HepG2 (cell line): Measurements from ENCODE around the gene NALCN. TPM values are rescaled to one million over a fixed set of nuclear protein-coding genes. Genes with fewer than 3 reads are reported as not detected.

Experiments
- ATAC-seq: fragments of 200-7000 bp; cut with Tn5 transposase; 3 replicates; pipeline ENCODE4 v1.9.1; 2020; ENCODE audit warnings: mild to moderate bottlenecking, moderate library complexity
- BruUV-seq: library from RNA; stranded (reverse); fragments of 400-500 nt; replicated peaks from 2 replicates; lab custom pipeline; 2021; lab: Mats Ljungman, UMichigan
- CTCF ChIA-PET: fragments of 300-600 bp; formaldehyde crosslinking; extraction: SDS; loops from one replicate; lab custom pipeline; 2021; ENCODE audit warnings: low total read pairs, inconsistent platforms, low intra/inter-chr PET ratio; lab: Yijun Ruan, JAX
- POLR2A ChIA-PET: fragments of 350-600 bp; sonication (Branson Sonifier 250); formaldehyde crosslinking; loops from one replicate; lab custom pipeline; 2020; ENCODE audit warnings: antibody characterized with exemption, inconsistent platforms; lab: Yijun Ruan, JAX
- DNase-seq: peaks from one replicate; pipeline ENCODE4 v3.0.0-alpha.2; 2015; ENCODE audit warnings: low spot score
- FAIRE-seq: peaks from 3 replicates; lab custom pipeline; 2011; peaks lifted over from hg19 to GRCh38; lab: Jason Lieb, UNC
- H2AFZ ChIP-seq: one replicate; pipeline ENCODE4 v1.6.1; 2011; ENCODE audit warnings: low read length, inconsistent platforms
- H3K27ac ChIP-seq: fragments of 300-600 bp; 3 replicates; pipeline ENCODE4 v1.8.0; 2011; ENCODE audit warnings: mixed run types, mild to moderate bottlenecking, mixed read lengths, low read length, inconsistent platforms; ENCODE audit not compliant: insufficient read depth; ENCODE audit errors: extremely low read length
- H3K27me3 ChIP-seq, 2 experiments: fragments of 200-600 bp in 1 of 2; 2 replicates in 1 of 2; 3 replicates in 1 of 2; pipeline versions ENCODE4 v1.6.0 to v1.8.0; 2011; ENCODE audit warnings: low read length in 2 of 2, mild to moderate bottlenecking in 2 of 2, moderate library complexity in 2 of 2, inconsistent platforms in 1 of 2; ENCODE audit not compliant: insufficient read depth in 2 of 2, control insufficient read depth in 1 of 2
- H3K36me3 ChIP-seq, 2 experiments: fragments of 200-600 bp in 1 of 2; replicated peaks in 1 of 2; 2 replicates in 1 of 2; 3 replicates in 1 of 2; pipeline versions ENCODE4 v1.5.1 to v1.8.0; 2011; ENCODE audit warnings: low read length in 2 of 2, inconsistent platforms in 1 of 2; ENCODE audit not compliant: insufficient read depth in 2 of 2, control insufficient read depth in 1 of 2
- H3K4me1 ChIP-seq: 2 replicates; pipeline ENCODE4 v1.5.1; 2012; ENCODE audit warnings: low read length, inconsistent platforms; ENCODE audit not compliant: insufficient read depth
- H3K4me2 ChIP-seq: 2 replicates; pipeline ENCODE4 v1.6.0; 2011; ENCODE audit warnings: low read depth, low read length, inconsistent platforms
- H3K4me3 ChIP-seq, 3 experiments: fragments of 200-600 bp in 1 of 3; sonication (generic), shearing (Covaris generic) in 1 of 3; replicated peaks in 1 of 3; 2 replicates each; pipeline ENCODE4 v1.5.1; 2011 to 2016; ENCODE audit warnings: low read length in 3 of 3, inconsistent platforms in 2 of 3, low read depth in 2 of 3, mild to moderate bottlenecking in 2 of 3, control low read depth in 1 of 3, mixed read lengths in 1 of 3; ENCODE audit not compliant: insufficient read depth in 1 of 3
- H3K79me2 ChIP-seq: one replicate; pipeline ENCODE4 v1.6.1; 2011; ENCODE audit warnings: low read length, inconsistent platforms; ENCODE audit not compliant: insufficient read depth
- H3K9ac ChIP-seq: 2 replicates; pipeline ENCODE4 v1.6.0; 2011; ENCODE audit warnings: mild to moderate bottlenecking, low read depth, low read length, inconsistent platforms; ENCODE audit not compliant: insufficient read depth
- H3K9me3 ChIP-seq: 2 replicates; pipeline ENCODE4 v1.5.1; 2012; ENCODE audit warnings: mild to moderate bottlenecking, low read length
- H4K20me1 ChIP-seq: 2 replicates; pipeline ENCODE4 v1.6.0; 2011; ENCODE audit warnings: inconsistent platforms, mild to moderate bottlenecking, low read length, moderate library complexity; ENCODE audit not compliant: insufficient read depth
- ARID4A ChIP-seq: sonication (generic); formaldehyde crosslinking; IDR thresholded peaks from 2 replicates; pipeline ENCODE4 v1.5.0; 2020; ENCODE audit warnings: mild to moderate bottlenecking, missing genetic modification reagents, borderline replicate concordance
- ARNT ChIP-seq: fragments of 450-650 bp; IDR thresholded peaks from 2 replicates; pipeline ENCODE4 v1.6.1; 2017
- ISX ChIP-seq: sonication (generic); formaldehyde crosslinking; conservative IDR thresholded peaks from 2 replicates; pipeline ENCODE4 v1.5.0; 2020; ENCODE audit warnings: missing genetic modification reagents
- MEF2D ChIP-seq: sonication (generic); formaldehyde crosslinking; IDR thresholded peaks from 2 replicates; pipeline ENCODE4 v1.5.1; 2020; ENCODE audit warnings: mild to moderate bottlenecking, missing genetic modification reagents
- NFYB ChIP-seq: sonication (generic); formaldehyde crosslinking; IDR thresholded peaks from 2 replicates; pipeline ENCODE4 v1.4.0; 2020; ENCODE audit warnings: missing genetic modification reagents
- PAF1 ChIP-seq: IDR thresholded peaks from 2 replicates; pipeline ENCODE4 v1.6.1; 2016; ENCODE audit warnings: missing genetic modification reagents, missing compliant biosample characterization
- PBX3 ChIP-seq: sonication (generic); formaldehyde crosslinking; IDR thresholded peaks from 2 replicates; pipeline ENCODE4 v1.8.1; 2023; ENCODE audit warnings: missing genetic modification reagents, inconsistent platforms, borderline replicate concordance
- RNF2 ChIP-seq: fragments of 450-650 bp; conservative IDR thresholded peaks from 2 replicates; pipeline ENCODE4 v1.6.1; 2016; ENCODE audit warnings: low read depth
- SIX1 ChIP-seq: sonication (generic); formaldehyde crosslinking; IDR thresholded peaks from 2 replicates; pipeline ENCODE4 v1.4.0; 2020; ENCODE audit warnings: missing genetic modification reagents, borderline replicate concordance
- SP4 ChIP-seq: sonication (generic); formaldehyde crosslinking; IDR thresholded peaks from 2 replicates; pipeline ENCODE4 v1.8.1; 2023; ENCODE audit warnings: mild to moderate bottlenecking, missing genetic modification reagents
- TAF15 ChIP-seq: fragments of 200-400 bp; formaldehyde crosslinking; IDR thresholded peaks from one replicate; pipeline ENCODE4 v1.6.1; 2018; ENCODE audit warnings: mild to moderate bottlenecking, low read depth, low read length; ENCODE audit not compliant: poor library complexity, severe bottlenecking
- TFDP2 ChIP-seq: sonication (generic); formaldehyde crosslinking; IDR thresholded peaks from 2 replicates; pipeline ENCODE4 v1.4.0; 2020; ENCODE audit warnings: missing genetic modification reagents
- ZFP82 ChIP-seq: sonication (generic); formaldehyde crosslinking; IDR thresholded peaks from 2 replicates; pipeline ENCODE4 v1.5.1; 2020; ENCODE audit warnings: mild to moderate bottlenecking, missing genetic modification reagents, borderline replicate concordance
- ZMYM3 ChIP-seq: sonication (generic); formaldehyde crosslinking; IDR thresholded peaks from 2 replicates; pipeline ENCODE4 v1.5.1; 2020; ENCODE audit warnings: mild to moderate bottlenecking, missing genetic modification reagents
- ZNF138 ChIP-seq: sonication (generic); formaldehyde crosslinking; IDR thresholded peaks from 2 replicates; pipeline ENCODE4 v1.5.0; 2020; ENCODE audit warnings: mild to moderate bottlenecking, low read depth, missing genetic modification reagents
- ZNF205 ChIP-seq: IDR thresholded peaks from 2 replicates; pipeline ENCODE4 v1.6.1; 2018; ENCODE audit warnings: missing biosample characterization, missing genetic modification reagents
- ZNF260 ChIP-seq: sonication (generic); formaldehyde crosslinking; IDR thresholded peaks from 2 replicates; pipeline ENCODE4 v1.4.0; 2020; ENCODE audit warnings: missing genetic modification reagents, low read depth, mild to moderate bottlenecking, borderline replicate concordance
- ZNF577 ChIP-seq: sonication (generic); formaldehyde crosslinking; IDR thresholded peaks from 2 replicates; pipeline ENCODE4 v1.4.0; 2020; ENCODE audit warnings: mild to moderate bottlenecking, low read depth, missing genetic modification reagents, borderline replicate concordance
- ZNF720 ChIP-seq: sonication (generic); formaldehyde crosslinking; IDR thresholded peaks from 2 replicates; pipeline ENCODE4 v1.4.0; 2020; ENCODE audit warnings: missing genetic modification reagents
- in situ Hi-C: cut with HindIII; loops from 2 replicates; pipeline ENCODE4 v1.10.0; 2017; ENCODE audit warnings: low pct_unique_long_range_greater_than_20kb; ENCODE audit not compliant: extremely low pct_ligation_motif_present
- intact Hi-C: fragments of 100-400 bp; cut with micrococcal nuclease; formaldehyde crosslinking; loops from one replicate; pipeline ENCODE4 v1.10.0; 2022; ENCODE audit not compliant: unreplicated experiment
- polyA plus RNA-seq, 8 experiments: library from polyadenylated mRNA; depleted of rRNA in 3 of 8; stranded (reverse) in 7 of 8; unstranded in 1 of 8; fragments of >200 nt; fragmentation: Illumina TruSeq in 4 of 8; extraction: Trizol in 4 of 8; gene quantifications; 2 replicates each; pipeline versions ENCODE4 v1.2.1 to v1.2.3, GENCODE V29; 2011 to 2016; ENCODE audit warnings: low read depth in 4 of 8, missing spikeins in 1 of 8, mixed read lengths in 1 of 8; ENCODE audit not compliant: insufficient read depth in 1 of 8
- total RNA-seq, 5 experiments: library from RNA; depleted of rRNA; stranded (reverse); fragments of >200 nt; fragmentation: Illumina TruSeq; extraction: Trizol; gene quantifications; 2 replicates each; pipeline ENCODE4 v1.2.3, GENCODE V29; 2016; ENCODE audit warnings: low read depth in 1 of 5

NALCN gene
- total and polyA plus RNA-seq, 2 of the 13 experiments (the other 11 are each of a cell fraction or from before 2014, with no cell fraction given), result not detected

- DNase-seq, result no peak
- H3K9me3 ChIP-seq, result no peaks in the 10 kb centered on the region
- TF ChIP-seq ZMYM3 (CRISPR knock-in tag) (no peak), TFDP2 (no peak), NFYB (CRISPR knock-in tag) (no peak), ZNF577 (CRISPR knock-in tag) (no peak), ARNT (no peak), RNF2 (no peak), ARID4A (CRISPR knock-in tag) (no peak), SP4 (CRISPR knock-in tag) (no peak), ZFP82 (CRISPR knock-in tag) (no peak), ZNF260 (no peak), ZNF205 (CRISPR knock-in tag) (no peak), SIX1 (no peak), MEF2D (CRISPR knock-in tag) (no peak), ZNF720 (CRISPR knock-in tag) (no peak), ZNF138 (no peak), PAF1 (CRISPR knock-in tag) (no peak), PBX3 (CRISPR knock-in tag) (no peak), TAF15 (no peak), ISX (CRISPR knock-in tag) (no peak)
- TF ChIP-seq, all 625 proteins: peak for 0
- ChIA-PET CTCF (no interaction called here), POLR2A (no interaction called here)
- H3K9ac ChIP-seq, result no peak overlapping the region
- ATAC-seq (no peak), FAIRE-seq (no peak)
- no TSS peak for BruUV-seq
- H3K27ac ChIP-seq, result no peak overlapping the region
- no peaks in the 10 kb centered on the region for H3K36me3 ChIP-seq
- H3K79me2 ChIP-seq, result no peaks in the 10 kb centered on the region
- in situ Hi-C loops, result no loop called here
- H2AFZ ChIP-seq, result no peak overlapping the region
- no peaks in the 10 kb centered on the region for H3K4me1 ChIP-seq
- H3K27me3 ChIP-seq, result no peaks in the 10 kb centered on the region
- H3K4me3 ChIP-seq, result no peak overlapping the region
- no peak overlapping the region for H3K4me2 ChIP-seq
- intact Hi-C loops, result no loop called here
- H4K20me1 ChIP-seq, result no peaks in the 10 kb centered on the region
These were observed 205.0 kb downstream of the NALCN start for GRCh38 chr13:101211261-101211660.
